ENCODE data around the gene RAD51.

RAD51 gene

GRCh38 chr15:40768521-40769273 lies 73.7 kb downstream of the RAD51 start:
- DNase-seq (ENCODE audit: extremely low read depth, low read depth), result no peak
- no peak for TF ChIP-seq CTCF (IDR thresholded peaks at IDR 0.05; ENCODE audit: low read depth, low read length)

- no peak for TF ChIP-seq CTCF (IDR thresholded peaks at IDR 0.05; ENCODE audit: low read depth, low read length)
- no peak for DNase-seq (ENCODE audit: extremely low read depth, low read depth)
These were observed 74.5 kb downstream of the RAD51 start, which contains the start of gene C15orf62 for GRCh38 chr15:40769274-40770146. TSS of gene C15orf62 (plus strand) at chr15:40769980. CDS start at chr15:40770496, 516 bp downstream.

- no peak for DNase-seq (ENCODE audit: extremely low read depth, low read depth)
- TF ChIP-seq CTCF (IDR thresholded peaks at IDR 0.05; ENCODE audit: low read depth, low read length), result no peak
These were observed 75.3 kb downstream of the RAD51 start for GRCh38 chr15:40770147-40770721.

GRCh38 chr15:40771242-40771641 lies 76.3 kb downstream of the RAD51 start:
- no peak for DNase-seq (ENCODE audit: extremely low read depth, low read depth)
- TF ChIP-seq CTCF (IDR thresholded peaks at IDR 0.05; ENCODE audit: low read depth, low read length), result no peak

- TF ChIP-seq CTCF (IDR thresholded peaks at IDR 0.05; ENCODE audit: low read depth, low read length), result no peak
- DNase-seq (ENCODE audit: extremely low read depth, low read depth), result no peak
These were observed 77.0 kb downstream of the RAD51 start for GRCh38 chr15:40772014-40772413.

GRCh38 chr15:40773496-40773895 lies 78.5 kb downstream of the RAD51 start:
- no peak for DNase-seq (ENCODE audit: extremely low read depth, low read depth)
- TF ChIP-seq CTCF (IDR thresholded peaks at IDR 0.05; ENCODE audit: low read depth, low read length), result no peak
